Astrocyte (in vitro differentiated cells and primary cell): ENCODE measurements around the gene CYP2U1.

ENCODE experiments used
- EZH2 ChIP-seq: IDR thresholded peaks from 2 replicates; pipeline ENCODE4 v1.6.1; 2012; ENCODE audit warnings: mild to moderate bottlenecking, low read length, inconsistent platforms; ENCODE audit not compliant: insufficient read depth
- TF ChIP-seq, protein P1 (sequence below): IDR thresholded peaks from 2 replicates; pipeline ENCODE4 v1.5.1; 2011; ENCODE audit warnings: low read depth, mild to moderate bottlenecking, inconsistent platforms, low read length, moderate library complexity; ENCODE audit not compliant: insufficient read depth

DNA sequence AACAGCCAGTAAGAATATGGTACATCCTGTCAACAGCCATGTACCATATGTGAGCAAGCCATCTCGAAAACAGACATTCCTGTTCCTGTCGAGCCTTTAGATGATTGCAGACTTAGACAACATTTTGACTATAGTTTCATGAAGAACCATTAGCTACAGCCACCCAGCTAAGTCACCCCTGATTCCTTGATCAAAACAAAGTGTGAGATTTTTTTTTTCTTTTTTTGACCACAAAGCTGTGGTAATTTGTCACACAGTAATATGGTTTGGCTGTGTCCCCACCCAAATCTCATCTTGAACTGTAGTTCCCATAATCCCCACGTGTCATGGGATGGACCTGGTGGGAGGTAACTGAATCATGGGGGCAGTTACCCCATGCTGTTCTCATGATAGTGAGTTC is 43.2 kb downstream of the CYP2U1 start:
- TF ChIP-seq, protein P1, sequence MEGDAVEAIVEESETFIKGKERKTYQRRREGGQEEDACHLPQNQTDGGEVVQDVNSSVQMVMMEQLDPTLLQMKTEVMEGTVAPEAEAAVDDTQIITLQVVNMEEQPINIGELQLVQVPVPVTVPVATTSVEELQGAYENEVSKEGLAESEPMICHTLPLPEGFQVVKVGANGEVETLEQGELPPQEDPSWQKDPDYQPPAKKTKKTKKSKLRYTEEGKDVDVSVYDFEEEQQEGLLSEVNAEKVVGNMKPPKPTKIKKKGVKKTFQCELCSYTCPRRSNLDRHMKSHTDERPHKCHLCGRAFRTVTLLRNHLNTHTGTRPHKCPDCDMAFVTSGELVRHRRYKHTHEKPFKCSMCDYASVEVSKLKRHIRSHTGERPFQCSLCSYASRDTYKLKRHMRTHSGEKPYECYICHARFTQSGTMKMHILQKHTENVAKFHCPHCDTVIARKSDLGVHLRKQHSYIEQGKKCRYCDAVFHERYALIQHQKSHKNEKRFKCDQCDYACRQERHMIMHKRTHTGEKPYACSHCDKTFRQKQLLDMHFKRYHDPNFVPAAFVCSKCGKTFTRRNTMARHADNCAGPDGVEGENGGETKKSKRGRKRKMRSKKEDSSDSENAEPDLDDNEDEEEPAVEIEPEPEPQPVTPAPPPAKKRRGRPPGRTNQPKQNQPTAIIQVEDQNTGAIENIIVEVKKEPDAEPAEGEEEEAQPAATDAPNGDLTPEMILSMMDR = no peak
- no peak for TF ChIP-seq EZH2
